IPS-15b (cell line): ENCODE results near the gene ZNF415.

Experiments
- H3K27me3 ChIP-seq: one replicate; pipeline ENCODE4 v1.6.1; 2013; ENCODE audit warnings: low read length; ENCODE audit not compliant: control insufficient read depth, insufficient read depth
- H3K36me3 ChIP-seq: one replicate; pipeline ENCODE4 v1.6.1; 2013; ENCODE audit warnings: low read length; ENCODE audit not compliant: control insufficient read depth, insufficient read depth
- H3K4me1 ChIP-seq: one replicate; pipeline ENCODE4 v1.6.1; 2013; ENCODE audit warnings: mild to moderate bottlenecking, low read length; ENCODE audit not compliant: control insufficient read depth, insufficient read depth
- H3K4me3 ChIP-seq: one replicate; pipeline ENCODE4 v1.5.1; 2013; ENCODE audit warnings: low read depth, low read length
- H3K9ac ChIP-seq: one replicate; pipeline ENCODE4 v1.6.1; 2013; ENCODE audit warnings: low read depth, mild to moderate bottlenecking, low read length
- H3K9me3 ChIP-seq: one replicate; pipeline ENCODE4 v1.6.1; 2013; ENCODE audit warnings: mild to moderate bottlenecking, low read length; ENCODE audit not compliant: control insufficient read depth, insufficient read depth

The ZNF415 gene

DNA sequence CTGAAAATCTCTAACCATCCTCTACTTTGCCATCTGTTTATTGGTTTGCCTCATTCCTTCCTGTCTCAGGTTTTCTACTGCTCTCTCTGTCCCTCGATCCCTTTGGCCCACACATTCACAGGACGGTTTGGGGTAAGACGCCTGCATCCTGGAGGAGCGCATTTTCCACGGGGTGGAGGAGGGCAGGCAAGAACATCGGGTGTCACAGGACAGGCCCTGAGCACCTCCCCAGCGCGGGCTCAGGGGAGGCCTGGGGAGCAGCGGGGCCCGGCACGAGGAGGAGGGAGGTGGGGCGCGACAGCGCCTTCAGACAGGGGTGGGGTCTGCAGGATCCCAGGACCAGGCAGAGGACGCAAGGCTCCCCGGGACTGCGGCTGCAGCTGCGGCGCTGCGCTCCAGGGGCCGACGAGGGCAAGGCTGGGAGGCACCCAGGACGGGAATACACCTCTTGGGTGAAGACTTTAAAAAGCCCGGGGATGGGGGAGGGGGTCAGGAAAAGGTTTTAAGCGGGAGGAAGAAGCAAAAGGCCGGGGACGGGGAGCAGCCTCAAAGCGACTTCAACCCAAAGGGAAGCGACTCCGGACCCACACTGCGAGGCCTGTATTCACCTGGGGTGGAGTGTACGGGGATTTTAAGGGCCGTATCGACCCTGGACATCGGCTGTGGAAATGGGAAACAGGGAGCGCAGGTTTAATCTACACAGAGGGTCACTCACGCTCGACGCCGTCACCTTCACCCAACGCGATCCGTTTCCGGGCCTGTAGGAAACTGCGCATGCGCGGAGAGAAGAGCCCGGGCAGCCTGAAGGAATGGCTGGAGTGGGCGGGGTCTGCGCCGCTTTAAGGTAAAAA lies at the start of gene ZNF415:
Gene ZNF415 (minus strand): TSS at position 770 of the 851 bp plus-strand sequence. CDS start 10,234 bp downstream, outside the sequence.
- Histone ChIP-seq H3K9me3 (no peaks in the 10 kb centered on the region), H3K36me3 (no peaks in the 10 kb centered on the region), H3K4me3 (peak within 1 kb of the TSS; percentile 78), H3K4me1 (peaks cover 16% of the 10 kb centered on the region), H3K9ac (peak within 1 kb of the TSS; percentile 77), H3K27me3 (peaks cover 11% of the 10 kb centered on the region)

DNA sequence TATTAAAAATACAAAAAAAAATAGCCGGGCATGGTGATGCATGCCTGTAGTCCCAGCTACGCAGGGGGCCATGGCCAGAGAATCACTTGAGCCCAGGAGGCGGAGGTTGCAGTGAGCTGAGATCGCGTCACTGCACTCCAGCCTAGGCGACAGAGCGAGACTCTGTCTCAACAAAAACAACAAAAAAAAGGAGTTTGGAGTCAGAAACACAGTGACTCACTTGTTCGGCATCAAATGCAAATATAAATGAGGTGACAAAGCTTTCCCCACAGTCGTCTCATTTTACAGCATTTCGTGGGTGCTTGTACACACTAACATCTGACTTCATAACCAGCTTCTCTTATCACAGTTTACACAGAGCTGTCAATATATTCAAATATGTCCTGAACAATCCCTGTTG lies 49.5 kb upstream of the ZNF415 start:
- Histone ChIP-seq H3K4me1 (no peaks in the 10 kb centered on the region), H3K4me3 (no peak overlapping the region), H3K9ac (no peak overlapping the region), H3K27me3 (no peaks in the 10 kb centered on the region), H3K36me3 (no peaks in the 10 kb centered on the region), H3K9me3 (peaks cover 3% of the 10 kb centered on the region)

DNA sequence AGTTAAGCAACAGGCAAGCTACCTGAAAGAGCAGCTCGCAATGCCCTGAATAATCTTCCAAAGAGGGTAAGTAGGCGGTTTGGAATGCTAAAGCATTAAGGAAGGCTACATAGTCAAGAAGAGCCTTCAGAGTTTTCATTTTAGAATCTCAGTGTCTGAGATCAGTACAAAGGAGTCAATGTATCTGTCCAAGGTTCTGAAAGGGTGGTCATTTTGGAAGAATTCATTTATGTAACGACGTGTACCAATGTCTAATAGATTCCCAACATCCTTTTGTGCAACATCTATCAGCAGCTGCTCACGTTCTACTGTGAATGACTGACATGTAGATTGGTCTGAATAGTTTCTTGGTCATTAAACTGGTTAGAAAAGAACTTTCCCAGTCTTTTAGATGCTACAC lies 45.3 kb upstream of the ZNF415 start:
- Histone ChIP-seq H3K4me3 (no peak overlapping the region), H3K9ac (no peak overlapping the region), H3K27me3 (no peaks in the 10 kb centered on the region), H3K9me3 (no peaks in the 10 kb centered on the region), H3K36me3 (no peaks in the 10 kb centered on the region), H3K4me1 (no peaks in the 10 kb centered on the region)

DNA sequence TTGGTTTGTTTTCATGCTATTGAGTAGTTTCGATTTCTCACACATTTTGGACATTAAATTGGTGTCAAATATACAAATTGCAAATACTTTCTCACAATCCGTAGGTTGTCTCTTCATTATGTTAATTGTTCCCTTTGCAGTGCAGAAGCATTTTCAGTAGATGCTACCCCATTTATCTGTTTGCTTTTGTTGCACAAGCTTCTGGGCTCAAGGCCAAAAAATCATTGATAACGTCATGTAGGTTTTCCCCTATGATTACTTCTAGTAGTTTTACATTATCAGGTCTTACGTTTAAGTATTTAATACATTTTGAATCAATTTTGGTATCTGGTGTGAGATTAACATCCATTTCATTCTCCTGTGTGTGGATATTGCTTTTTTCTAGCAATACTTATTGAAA lies 40.2 kb upstream of the ZNF415 start:
- H3K4me3 ChIP-seq: no peak overlapping the region

DNA sequence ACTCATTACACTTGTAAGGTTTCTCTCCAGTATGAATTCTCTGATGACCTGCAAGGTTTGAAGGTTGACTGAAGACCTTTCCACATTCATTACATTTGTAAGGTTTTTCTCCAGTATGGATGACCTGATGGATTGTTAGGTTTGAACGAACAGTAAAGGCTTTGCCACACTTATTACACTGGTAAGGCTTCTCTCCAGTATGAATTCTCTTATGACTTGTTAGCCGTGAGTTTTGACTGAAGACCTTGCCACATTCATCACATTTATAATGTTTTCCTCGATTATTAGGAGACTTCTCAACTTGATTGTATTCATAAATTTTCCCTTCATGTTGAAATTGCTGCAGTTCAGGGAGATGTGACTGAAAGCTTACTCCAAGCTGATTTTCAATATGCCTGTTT lies 33.0 kb upstream of the ZNF415 start:
- Histone ChIP-seq H3K36me3 (no peaks in the 10 kb centered on the region), H3K9me3 (peaks cover 15% of the 10 kb centered on the region), H3K9ac (no peak overlapping the region), H3K4me1 (no peaks in the 10 kb centered on the region), H3K4me3 (no peak overlapping the region), H3K27me3 (no peaks in the 10 kb centered on the region)

More for the DNA sequence above, 40.2 kb upstream of the ZNF415 start:
- H3K9ac ChIP-seq: no peak overlapping the region
- H3K9me3 ChIP-seq: no peaks in the 10 kb centered on the region
- no peaks in the 10 kb centered on the region for H3K27me3 ChIP-seq
- no peaks in the 10 kb centered on the region for H3K4me1 ChIP-seq
- no peaks in the 10 kb centered on the region for H3K36me3 ChIP-seq

DNA sequence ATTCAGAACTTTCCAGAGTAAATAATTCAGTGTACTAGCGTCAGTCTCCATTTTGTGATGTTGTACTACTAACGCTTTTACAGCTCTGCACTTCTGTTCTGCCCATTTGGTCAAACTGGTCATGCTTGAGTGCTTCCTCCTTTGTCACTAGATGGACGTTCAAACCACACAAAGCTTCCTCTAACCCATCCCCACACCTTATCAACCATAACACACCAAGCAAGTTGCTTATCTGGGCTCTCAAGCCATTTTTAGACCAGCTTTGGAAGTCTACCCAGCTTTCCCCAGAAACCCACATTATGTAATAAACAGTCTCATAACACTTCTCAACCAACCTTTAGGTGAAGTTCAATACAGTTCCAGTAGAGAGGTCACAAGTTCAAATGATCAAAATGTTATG lies 28.4 kb upstream of the ZNF415 start:
- Histone ChIP-seq H3K36me3 (no peaks in the 10 kb centered on the region), H3K4me1 (no peaks in the 10 kb centered on the region), H3K9me3 (peaks cover 10% of the 10 kb centered on the region), H3K9ac (no peak overlapping the region), H3K27me3 (peaks cover 3% of the 10 kb centered on the region), H3K4me3 (no peak overlapping the region)

DNA sequence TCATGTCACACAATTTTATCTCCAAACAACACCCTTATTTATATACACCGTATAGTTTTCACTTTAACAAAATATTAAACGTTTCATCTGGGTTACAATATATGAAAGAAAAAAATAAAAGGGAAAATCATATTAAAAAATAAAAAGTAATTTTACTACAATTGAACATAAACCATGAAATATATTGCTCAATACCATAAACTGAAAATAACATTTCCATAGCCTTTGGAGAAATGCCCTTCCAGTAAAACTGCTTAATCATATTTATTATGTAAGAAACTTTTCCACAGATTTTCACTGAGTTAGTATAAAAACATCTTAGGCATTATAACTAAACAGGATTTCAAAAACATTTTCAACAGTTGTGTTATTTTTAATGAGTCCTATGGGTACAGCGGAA lies 27.6 kb upstream of the ZNF415 start:
- Histone ChIP-seq H3K27me3 (peaks cover 3% of the 10 kb centered on the region), H3K9me3 (peaks cover 7% of the 10 kb centered on the region), H3K4me3 (no peak overlapping the region), H3K36me3 (no peaks in the 10 kb centered on the region), H3K9ac (no peak overlapping the region), H3K4me1 (no peaks in the 10 kb centered on the region)

DNA sequence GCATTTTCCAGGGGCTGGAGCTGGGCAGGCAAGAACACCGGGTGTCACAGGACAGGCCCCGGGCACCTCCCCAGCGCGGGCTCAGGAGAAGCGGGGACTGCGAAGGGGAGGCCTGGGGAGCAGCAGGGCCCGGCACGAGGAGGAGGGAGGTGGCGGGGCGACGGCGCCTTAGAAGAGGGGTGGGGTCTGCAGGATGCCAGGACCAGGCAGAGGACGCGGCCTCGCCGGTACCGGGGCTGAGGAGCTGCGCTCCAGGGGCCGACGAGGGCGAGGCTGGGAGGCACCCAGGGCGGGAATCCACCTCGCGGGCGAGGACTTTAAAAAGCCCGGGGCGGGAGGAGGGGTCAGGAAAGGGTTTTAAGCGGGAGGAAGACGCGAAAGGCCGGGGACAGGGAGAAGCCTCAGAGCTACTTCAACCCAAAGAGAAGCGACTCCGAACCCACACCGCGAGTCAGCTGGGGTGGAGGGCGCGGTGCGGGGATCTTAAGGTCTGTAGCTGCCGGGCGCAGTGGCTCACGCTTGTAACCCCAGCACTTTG lies 25.5 kb upstream of the ZNF415 start:
- Histone ChIP-seq H3K27me3 (peaks cover 3% of the 10 kb centered on the region), H3K4me1 (no peaks in the 10 kb centered on the region), H3K9me3 (no peaks in the 10 kb centered on the region), H3K36me3 (no peaks in the 10 kb centered on the region), H3K4me3 (peak overlapping the region; percentile 69), H3K9ac (no peak overlapping the region)

DNA sequence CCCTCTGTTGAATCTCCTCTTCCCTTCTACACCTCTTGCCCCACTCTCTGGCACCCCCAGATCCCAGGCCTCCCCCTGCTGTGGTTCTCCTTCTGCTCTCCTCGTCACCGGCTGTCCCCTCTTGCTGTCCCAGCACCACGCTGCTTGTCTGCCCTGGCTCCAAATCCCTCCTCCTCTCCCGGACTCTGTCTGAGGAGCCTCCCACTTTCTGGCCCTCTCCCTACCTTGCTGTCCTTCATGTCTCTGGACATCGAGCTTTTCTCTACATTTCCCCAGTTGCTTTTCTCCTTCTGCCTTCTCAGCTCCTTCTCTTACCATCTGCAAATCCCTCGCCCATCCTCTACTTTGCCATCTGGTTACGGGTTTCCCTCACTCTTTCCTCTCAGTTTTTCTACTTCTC lies 24.9 kb upstream of the ZNF415 start:
- Histone ChIP-seq H3K27me3 (peaks cover 3% of the 10 kb centered on the region), H3K36me3 (no peaks in the 10 kb centered on the region), H3K4me1 (no peaks in the 10 kb centered on the region), H3K4me3 (peak overlapping the region; percentile 69), H3K9ac (no peak overlapping the region), H3K9me3 (no peaks in the 10 kb centered on the region)

DNA sequence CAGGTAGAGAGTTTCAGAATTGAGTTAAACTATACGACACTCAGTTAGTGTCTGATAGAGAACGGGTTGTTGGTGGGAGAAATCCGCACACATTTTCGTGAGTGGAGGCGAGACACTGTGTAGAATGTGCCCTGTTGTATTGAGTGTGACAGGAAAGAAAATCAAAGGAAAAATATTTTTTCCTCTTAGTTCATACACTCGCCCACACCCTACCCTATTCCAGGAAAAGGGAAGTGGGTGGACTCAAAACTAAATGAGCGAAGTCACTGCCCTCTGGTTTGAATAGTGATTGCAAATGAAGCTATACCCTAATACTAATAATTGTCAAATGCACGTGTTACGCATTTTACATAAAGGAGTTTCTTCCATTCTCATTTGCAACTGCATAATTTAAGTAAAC lies 24.1 kb upstream of the ZNF415 start:
- no peaks in the 10 kb centered on the region for H3K36me3 ChIP-seq
- peaks cover 3% of the 10 kb centered on the region for H3K27me3 ChIP-seq
- H3K9ac ChIP-seq: no peak overlapping the region
- no peak overlapping the region for H3K4me3 ChIP-seq
- H3K9me3 ChIP-seq: no peaks in the 10 kb centered on the region
- no peaks in the 10 kb centered on the region for H3K4me1 ChIP-seq

DNA sequence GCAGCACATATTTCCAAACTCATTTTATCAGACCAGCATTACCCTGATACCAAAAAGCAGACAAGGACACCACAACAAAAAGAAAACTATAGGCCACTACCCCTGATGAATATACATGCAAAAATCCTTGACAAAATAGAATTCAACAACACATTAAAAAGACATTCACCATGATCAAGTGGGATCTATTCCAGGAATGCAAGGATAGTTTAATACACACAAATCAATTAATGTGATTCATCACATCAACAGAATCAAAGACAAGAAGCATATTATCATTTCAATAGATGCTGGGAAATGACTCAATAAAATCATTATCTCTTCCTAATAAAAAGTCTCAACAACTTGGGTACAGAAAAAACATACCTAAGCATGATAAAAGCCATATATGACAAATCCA lies 14.9 kb upstream of the ZNF415 start:
- no peaks in the 10 kb centered on the region for H3K4me1 ChIP-seq
- H3K36me3 ChIP-seq: peaks cover 2% of the 10 kb centered on the region
- no peak overlapping the region for H3K9ac ChIP-seq
- H3K4me3 ChIP-seq: no peak overlapping the region
- H3K27me3 ChIP-seq: no peaks in the 10 kb centered on the region
- peaks cover 7% of the 10 kb centered on the region for H3K9me3 ChIP-seq

DNA sequence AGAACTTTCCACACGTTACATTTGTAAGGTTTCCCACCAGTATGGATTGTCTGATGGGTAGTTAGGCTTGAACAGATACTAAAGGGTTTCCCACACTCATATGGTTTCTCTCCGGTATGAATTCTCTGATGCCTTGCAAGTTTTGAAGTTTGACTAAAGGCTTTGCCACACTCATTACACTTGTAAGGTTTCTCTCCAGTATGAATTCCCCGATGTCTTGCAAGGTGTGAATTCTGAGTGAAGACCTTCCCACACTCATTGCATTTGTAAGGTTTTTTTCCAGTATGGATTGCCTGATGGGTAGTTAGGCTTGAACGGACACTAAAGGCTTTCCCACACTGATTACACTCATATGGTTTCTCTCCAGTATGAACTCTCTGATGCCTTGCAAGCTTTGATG lies 7.6 kb upstream of the ZNF415 start:
- H3K4me1 ChIP-seq: no peaks in the 10 kb centered on the region
- peaks cover 34% of the 10 kb centered on the region for H3K9me3 ChIP-seq
- no peaks in the 10 kb centered on the region for H3K27me3 ChIP-seq
- H3K4me3 ChIP-seq: no peak overlapping the region
- H3K9ac ChIP-seq: no peak overlapping the region
- H3K36me3 ChIP-seq: peaks cover 16% of the 10 kb centered on the region
